OCI-LY1 (cell line): ENCODE data around the gene CLN6.
"Not testable (repeated sequence)": the region's sequence is repeated elsewhere in the genome, so short reads cannot be mapped to it uniquely, and the experiment has no call there.

Experiments
- EZH2 ChIP-seq: fragments of 200-600 bp; sonication (generic), shearing (Covaris generic); IDR thresholded peaks from 2 replicates; pipeline ENCODE4 v1.8.0; 2017; ENCODE audit warnings: borderline replicate concordance, mixed run types, mild to moderate bottlenecking, antibody characterized with exemption, low read length, moderate library complexity, mixed read lengths
- TF ChIP-seq, protein P1 (sequence below): fragments of 200-600 bp; sonication (generic), shearing (Covaris generic); IDR thresholded peaks from 2 replicates; pipeline ENCODE4 v1.5.1; 2017; ENCODE audit warnings: mild to moderate bottlenecking, antibody characterized with exemption, low read length, moderate library complexity, mixed read lengths

DNA sequence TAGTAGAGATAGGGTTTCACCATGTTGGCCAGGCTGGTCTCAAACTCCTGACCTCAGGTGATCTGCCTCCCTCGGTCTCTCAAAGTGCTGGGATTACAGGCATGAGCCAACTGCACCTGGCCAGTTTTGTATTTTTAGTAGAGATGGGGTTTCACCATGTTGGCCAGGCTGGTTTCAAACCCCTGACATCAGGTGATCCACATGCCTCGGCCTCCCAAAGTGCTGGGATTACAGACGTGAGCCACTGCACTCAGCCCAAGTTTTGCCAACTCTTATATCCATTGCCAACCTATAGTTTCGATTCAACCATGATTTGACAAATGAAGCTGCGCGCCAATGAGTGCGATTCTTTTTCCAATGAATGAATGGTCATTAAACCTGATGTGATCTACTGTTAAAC lies 26.5 kb downstream of the CLN6 start:
- TF ChIP-seq, protein P1, sequence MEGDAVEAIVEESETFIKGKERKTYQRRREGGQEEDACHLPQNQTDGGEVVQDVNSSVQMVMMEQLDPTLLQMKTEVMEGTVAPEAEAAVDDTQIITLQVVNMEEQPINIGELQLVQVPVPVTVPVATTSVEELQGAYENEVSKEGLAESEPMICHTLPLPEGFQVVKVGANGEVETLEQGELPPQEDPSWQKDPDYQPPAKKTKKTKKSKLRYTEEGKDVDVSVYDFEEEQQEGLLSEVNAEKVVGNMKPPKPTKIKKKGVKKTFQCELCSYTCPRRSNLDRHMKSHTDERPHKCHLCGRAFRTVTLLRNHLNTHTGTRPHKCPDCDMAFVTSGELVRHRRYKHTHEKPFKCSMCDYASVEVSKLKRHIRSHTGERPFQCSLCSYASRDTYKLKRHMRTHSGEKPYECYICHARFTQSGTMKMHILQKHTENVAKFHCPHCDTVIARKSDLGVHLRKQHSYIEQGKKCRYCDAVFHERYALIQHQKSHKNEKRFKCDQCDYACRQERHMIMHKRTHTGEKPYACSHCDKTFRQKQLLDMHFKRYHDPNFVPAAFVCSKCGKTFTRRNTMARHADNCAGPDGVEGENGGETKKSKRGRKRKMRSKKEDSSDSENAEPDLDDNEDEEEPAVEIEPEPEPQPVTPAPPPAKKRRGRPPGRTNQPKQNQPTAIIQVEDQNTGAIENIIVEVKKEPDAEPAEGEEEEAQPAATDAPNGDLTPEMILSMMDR, result not testable (repeated sequence)
- not testable (repeated sequence) for TF ChIP-seq EZH2
